T-helper 1 cell treated with Interleukin-12 subunit alpha and Interleukin-12 subunit beta and Interleukin-4 antibody, amounts not matched to agents 30 μg/mL and 1 μg/mL, for 36 hours (primary cell): ENCODE data around the gene GPR39.

Source experiments
- H3K27ac Mint-ChIP-seq: one replicate; pipeline ENCODE4 v1.8.0; 2021; ENCODE audit warnings: mild to moderate bottlenecking, mixed read lengths
- H3K27me3 Mint-ChIP-seq: one replicate; pipeline ENCODE4 v1.8.0; 2021; ENCODE audit warnings: low read depth, mixed read lengths
- H3K36me3 Mint-ChIP-seq: one replicate; pipeline ENCODE4 v1.8.0; 2021; ENCODE audit warnings: low read depth, mixed read lengths
- H3K4me1 Mint-ChIP-seq: one replicate; pipeline ENCODE4 v1.8.0; 2021; ENCODE audit warnings: low read depth, mixed read lengths
- H3K4me3 Mint-ChIP-seq: one replicate; pipeline ENCODE4 v1.8.0; 2021; ENCODE audit warnings: mild to moderate bottlenecking, moderate library complexity, mixed read lengths
- H3K9me3 Mint-ChIP-seq: one replicate; pipeline ENCODE4 v1.8.0; 2021; ENCODE audit warnings: mixed read lengths

GPR39 gene

DNA sequence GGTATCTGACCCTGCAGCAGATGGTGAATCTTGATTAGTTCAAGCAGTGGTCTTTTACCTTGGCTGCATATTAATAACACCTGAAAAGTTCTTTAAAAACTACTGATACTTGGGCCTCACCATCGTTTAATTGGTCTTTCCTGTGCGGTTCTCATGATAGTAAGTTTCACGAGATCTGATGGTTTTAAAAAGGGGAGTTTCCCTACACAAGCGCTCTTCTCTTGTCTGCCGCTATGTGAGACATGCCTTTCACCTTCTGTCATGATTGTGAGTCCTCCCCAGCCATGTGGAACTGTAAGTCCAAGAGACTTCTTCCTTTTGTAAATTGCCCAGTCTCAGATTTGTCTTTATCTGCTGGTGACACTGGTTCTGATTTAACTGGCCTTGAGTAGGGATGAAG, 151.1 kb downstream of the GPR39 start:
- Mint-ChIP-seq H3K27ac (no peak overlapping the region), H3K27me3 (no peaks in the 10 kb centered on the region), H3K4me3 (no peak overlapping the region), H3K36me3 (no peaks in the 10 kb centered on the region), H3K9me3 (peaks cover 10% of the 10 kb centered on the region), H3K4me1 (no peaks in the 10 kb centered on the region)

DNA sequence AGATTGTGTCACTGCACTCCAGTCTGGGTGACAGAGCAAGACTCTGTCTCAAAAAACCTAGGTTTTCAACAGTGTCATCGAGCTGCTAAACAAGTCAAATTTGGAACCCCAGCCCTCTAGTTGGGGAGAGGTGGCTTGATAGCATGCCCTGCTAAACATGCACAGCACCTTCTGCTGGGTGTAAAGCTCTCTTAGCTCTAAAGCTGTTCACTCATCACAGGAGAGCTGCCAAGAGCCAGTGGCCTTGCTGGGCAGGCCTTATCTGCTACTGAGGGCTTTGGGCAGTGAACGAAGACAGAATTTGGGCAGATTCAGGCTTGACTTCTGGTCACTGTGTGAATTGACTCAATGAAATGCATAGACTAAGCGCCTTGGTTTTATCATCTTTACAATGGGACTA, 152.1 kb downstream of the GPR39 start:
- Mint-ChIP-seq H3K36me3 (no peaks in the 10 kb centered on the region), H3K4me1 (no peaks in the 10 kb centered on the region), H3K27me3 (no peaks in the 10 kb centered on the region), H3K27ac (no peak overlapping the region), H3K4me3 (no peak overlapping the region), H3K9me3 (peaks cover 10% of the 10 kb centered on the region)

DNA sequence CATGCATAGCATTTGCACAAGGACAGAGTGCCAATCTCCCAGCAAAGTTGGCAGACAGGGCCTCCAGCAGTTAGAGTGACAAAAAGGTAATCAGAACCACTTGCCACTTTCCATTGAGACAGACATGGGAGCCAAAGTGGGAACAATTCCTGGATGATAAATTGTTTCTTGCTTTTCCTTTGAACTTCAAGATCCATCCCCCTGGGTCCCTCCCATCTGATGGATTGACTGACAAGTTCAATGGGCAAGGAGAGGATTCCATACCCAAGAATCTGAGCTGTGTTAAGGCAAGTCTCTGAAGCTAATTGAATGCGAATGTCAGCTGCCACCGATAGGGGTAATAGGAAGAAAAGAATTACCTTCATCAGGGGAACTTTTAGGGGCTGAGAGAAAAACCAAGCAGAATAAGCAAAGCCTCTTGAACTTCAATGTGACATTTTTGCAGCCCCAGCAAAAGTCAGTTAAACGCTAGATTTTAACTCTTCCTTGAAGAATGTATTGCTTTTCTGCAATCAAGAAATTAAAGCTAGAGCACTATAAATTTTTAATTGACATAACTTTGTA, 156.9 kb downstream of the GPR39 start:
- H3K27ac Mint-ChIP-seq = no peak overlapping the region
- no peak overlapping the region for H3K4me3 Mint-ChIP-seq
- no peaks in the 10 kb centered on the region for H3K36me3 Mint-ChIP-seq
- no peaks in the 10 kb centered on the region for H3K9me3 Mint-ChIP-seq
- H3K4me1 Mint-ChIP-seq = no peaks in the 10 kb centered on the region
- H3K27me3 Mint-ChIP-seq = no peaks in the 10 kb centered on the region

DNA sequence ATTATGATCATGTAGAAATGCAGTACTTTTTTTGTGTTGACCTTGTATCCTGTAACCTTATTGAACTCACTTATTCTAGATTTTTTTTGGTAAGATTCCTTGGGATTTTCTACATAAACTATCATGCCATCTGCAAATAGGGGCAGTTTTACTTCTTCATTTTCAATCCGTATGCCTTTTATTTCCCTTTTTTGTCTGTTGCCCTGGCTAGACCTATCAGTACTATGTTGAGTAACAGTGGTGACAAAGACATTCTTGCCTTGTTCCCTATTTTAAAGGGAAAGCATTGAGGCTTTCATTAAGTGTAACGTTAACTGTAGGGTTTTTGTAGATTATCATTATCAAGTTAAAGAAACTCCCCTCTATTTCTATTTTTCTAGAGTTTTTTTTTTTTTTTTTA, 161.1 kb downstream of the GPR39 start:
- H3K36me3 Mint-ChIP-seq = no peaks in the 10 kb centered on the region
- no peak overlapping the region for H3K27ac Mint-ChIP-seq
- no peaks in the 10 kb centered on the region for H3K4me1 Mint-ChIP-seq
- no peaks in the 10 kb centered on the region for H3K27me3 Mint-ChIP-seq
- H3K4me3 Mint-ChIP-seq = no peak overlapping the region
- no peaks in the 10 kb centered on the region for H3K9me3 Mint-ChIP-seq

DNA sequence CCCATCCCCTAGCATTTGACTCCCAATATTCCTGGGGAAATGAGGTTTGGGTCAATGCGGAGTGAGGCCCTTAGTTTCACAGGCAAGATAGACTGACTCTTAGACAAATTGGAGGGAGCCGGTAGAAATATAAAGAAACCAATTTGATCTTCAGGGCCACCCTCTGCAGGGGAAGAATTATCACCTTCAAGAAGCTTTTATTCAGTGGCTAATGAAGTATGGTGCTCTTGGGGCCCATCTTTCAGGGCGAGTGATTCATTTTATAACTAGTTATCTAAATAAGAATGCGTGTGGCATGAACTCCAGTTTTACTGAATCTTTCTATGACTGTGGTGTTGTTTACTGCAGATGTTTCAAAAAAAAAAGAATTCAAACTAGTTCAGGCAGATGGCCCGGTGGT, 165.0 kb downstream of the GPR39 start:
- no peaks in the 10 kb centered on the region for H3K36me3 Mint-ChIP-seq
- no peaks in the 10 kb centered on the region for H3K4me1 Mint-ChIP-seq
- H3K27ac Mint-ChIP-seq = no peak overlapping the region
- H3K27me3 Mint-ChIP-seq = no peaks in the 10 kb centered on the region
- no peaks in the 10 kb centered on the region for H3K9me3 Mint-ChIP-seq
- H3K4me3 Mint-ChIP-seq = no peak overlapping the region

DNA sequence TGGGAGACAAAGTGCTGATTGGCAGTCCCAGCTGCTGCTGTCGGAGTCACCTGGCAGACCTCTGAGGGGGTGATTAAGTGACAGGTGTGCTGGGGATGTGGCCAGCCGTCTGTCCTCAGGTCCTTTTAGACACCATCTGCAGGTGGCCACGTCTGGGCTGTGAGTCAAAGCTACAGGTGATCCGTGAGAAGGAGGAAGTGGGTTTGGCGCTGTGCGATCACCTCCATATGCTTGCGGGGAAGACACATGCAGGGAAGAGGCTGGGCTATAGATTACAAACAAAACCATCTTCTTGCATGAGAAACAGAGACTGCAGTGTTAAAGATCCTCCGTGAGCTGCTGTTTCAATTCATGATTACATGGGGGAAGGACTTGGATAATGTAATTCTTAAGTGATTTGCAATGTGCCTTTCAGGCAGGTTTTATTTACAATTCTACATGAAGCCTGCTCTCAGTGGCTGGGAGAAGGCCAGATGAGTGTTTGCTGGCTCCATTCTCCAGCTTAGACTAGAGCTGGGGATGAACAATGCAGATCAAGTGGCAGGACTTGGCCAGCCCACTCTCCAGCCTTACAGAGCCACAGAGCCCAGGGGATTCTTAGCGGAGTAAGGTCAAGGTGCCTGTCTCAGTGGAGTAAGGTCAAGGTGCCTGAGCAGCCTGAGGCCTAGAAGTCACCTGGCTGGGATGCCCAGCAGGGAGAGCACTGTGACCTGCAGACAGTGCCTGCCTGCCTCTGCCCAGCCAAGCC, 165.6 kb downstream of the GPR39 start:
- no peaks in the 10 kb centered on the region for H3K36me3 Mint-ChIP-seq
- no peaks in the 10 kb centered on the region for H3K9me3 Mint-ChIP-seq
- no peak overlapping the region for H3K27ac Mint-ChIP-seq
- H3K4me3 Mint-ChIP-seq = no peak overlapping the region
- H3K4me1 Mint-ChIP-seq = no peaks in the 10 kb centered on the region
- no peaks in the 10 kb centered on the region for H3K27me3 Mint-ChIP-seq

DNA sequence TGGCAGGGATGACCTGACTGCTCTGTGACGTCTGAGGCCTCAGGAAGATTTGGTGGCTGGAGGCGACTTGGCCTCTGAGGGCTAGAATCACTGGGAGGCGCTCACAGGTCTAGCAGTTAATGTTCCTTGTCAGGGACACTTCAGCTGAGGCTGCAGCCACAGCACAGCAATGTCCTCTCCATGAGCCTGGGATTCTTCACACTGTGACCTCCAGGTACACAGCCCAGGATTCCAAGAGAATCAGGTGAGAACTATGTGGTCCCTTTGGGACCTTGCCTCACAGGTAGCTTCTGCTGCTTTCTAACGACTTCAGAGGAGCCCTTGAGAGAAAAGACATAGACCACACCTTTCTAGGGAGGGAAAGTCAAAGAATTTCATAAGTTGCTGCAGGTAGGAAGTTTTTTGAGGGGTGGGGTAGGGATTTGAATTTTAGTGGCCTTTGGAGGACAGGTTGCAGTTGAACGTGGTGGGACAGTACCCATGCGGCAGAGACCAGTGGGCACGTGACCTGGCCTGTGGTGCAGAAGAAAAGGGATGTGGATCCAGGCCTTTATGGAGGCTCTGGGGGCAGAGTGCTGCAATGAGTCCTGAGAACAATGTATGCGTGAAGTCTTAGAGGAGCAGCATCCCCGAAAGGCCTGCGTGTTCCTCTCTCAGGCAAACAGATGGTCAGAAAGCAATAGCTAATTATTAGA, 167.2 kb downstream of the GPR39 start:
- Mint-ChIP-seq H3K27ac (no peak overlapping the region), H3K27me3 (no peaks in the 10 kb centered on the region), H3K4me1 (no peaks in the 10 kb centered on the region), H3K36me3 (no peaks in the 10 kb centered on the region), H3K9me3 (no peaks in the 10 kb centered on the region), H3K4me3 (no peak overlapping the region)

DNA sequence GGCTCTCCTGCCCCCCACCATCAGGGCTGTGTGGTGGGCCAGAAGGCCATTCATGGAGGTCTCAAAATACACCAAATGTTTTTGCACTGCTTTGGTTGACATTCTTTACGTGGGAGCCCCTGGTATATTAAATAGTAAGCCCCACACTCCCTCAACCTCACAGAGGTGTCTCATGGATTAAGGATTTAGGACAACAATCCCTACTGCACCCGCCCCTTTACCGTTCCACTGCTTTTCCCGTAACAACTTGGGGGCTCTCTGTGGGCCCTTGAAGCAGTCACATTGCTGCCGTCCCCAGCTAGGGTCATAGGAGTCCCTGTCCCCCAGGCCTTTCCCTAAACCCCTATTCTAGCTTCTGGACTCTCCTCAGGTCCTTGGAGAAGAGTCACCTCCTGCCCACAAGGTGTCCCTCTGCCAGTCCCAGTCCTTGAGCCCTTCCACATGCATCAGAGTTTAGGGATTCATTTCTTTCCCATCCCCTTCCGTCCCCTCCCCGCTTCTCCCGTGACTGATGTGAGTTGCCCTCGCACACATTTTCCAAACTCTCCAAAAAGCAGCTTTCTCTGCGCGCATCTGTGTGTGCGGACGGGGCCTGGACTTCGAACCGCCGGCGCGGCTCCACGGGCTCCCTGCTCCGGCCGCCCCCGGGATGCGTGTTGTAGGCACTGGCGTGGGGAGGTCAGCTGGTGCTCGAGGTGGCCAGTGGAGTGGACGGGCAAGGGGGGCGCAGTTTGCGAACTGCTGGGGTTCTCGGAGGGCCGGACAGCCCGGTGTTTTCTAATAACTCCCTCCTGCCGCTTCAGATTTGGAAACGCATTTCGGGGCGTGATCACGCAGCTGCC, 168.6 kb downstream of the GPR39 start:
- Mint-ChIP-seq H3K9me3 (no peaks in the 10 kb centered on the region), H3K27ac (no peak overlapping the region), H3K4me1 (no peaks in the 10 kb centered on the region), H3K36me3 (no peaks in the 10 kb centered on the region), H3K27me3 (no peaks in the 10 kb centered on the region), H3K4me3 (no peak overlapping the region)

DNA sequence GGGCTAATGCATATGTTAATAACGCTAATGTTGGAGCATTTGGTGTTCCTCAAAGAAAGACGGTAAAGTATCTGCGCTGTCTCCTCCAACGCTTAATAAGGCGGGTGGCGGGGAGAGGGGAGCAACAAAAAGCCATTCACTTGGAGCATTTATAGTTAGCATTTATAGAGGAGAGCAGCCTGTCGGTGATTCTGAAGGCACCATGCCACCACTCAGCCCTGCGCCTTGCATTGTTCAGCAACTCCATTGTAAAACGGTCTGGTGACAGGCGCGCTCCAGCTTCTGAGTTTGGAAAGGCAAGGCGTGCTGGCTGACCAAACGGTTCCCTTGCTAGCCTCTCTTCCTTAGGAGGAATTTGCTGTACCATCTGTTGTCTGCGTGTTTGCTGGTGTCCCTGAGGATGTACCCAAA, 169.5 kb downstream of the GPR39 start:
- Mint-ChIP-seq H3K36me3 (no peaks in the 10 kb centered on the region), H3K27ac (no peak overlapping the region), H3K9me3 (no peaks in the 10 kb centered on the region), H3K4me3 (no peak overlapping the region), H3K4me1 (no peaks in the 10 kb centered on the region), H3K27me3 (no peaks in the 10 kb centered on the region)

DNA sequence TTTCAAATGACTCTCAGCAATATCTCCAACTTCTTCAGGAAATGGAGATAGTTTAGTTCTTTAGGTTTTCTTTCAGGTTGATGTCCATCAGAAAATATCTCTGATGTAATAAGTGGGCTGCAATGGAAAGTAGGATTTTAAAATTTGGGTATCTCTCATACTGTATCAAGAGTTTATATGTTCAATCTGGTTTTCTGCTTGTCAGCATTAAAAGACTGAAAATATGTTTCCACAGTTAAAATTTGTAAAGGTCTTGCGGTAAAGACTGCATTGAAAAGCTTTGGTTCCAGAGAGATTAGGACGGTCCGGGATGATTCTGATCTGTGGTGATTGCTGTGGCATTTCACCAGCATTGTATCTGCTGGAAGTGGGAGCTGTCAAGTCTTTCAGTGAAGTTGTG, 170.2 kb downstream of the GPR39 start:
- no peaks in the 10 kb centered on the region for H3K36me3 Mint-ChIP-seq
- no peak overlapping the region for H3K4me3 Mint-ChIP-seq
- H3K9me3 Mint-ChIP-seq = peaks cover under 1% of the 10 kb centered on the region
- H3K4me1 Mint-ChIP-seq = no peaks in the 10 kb centered on the region
- no peaks in the 10 kb centered on the region for H3K27me3 Mint-ChIP-seq
- no peak overlapping the region for H3K27ac Mint-ChIP-seq

DNA sequence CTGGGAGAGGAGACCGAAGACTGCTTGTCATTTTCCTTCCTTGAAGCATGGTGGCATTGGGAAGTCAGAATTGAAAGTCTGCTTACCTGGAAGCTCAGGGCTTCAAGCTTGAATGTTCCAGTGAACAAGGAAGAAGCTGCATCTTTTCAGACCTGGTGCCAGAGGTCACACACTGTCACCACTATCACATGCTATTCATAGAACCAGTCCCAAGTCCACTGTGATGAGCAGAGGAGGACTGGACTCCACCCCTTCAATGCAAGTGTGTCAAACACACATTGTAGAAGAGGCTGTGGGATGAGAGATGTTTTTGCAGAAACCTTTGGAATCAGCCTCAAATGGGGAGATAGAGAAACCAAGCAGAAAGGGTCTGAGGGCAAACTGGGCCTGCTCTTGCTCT, 172.0 kb downstream of the GPR39 start:
- Mint-ChIP-seq H3K4me1 (no peaks in the 10 kb centered on the region), H3K27me3 (no peaks in the 10 kb centered on the region), H3K9me3 (peaks cover 6% of the 10 kb centered on the region), H3K4me3 (no peak overlapping the region), H3K27ac (no peak overlapping the region), H3K36me3 (no peaks in the 10 kb centered on the region)

DNA sequence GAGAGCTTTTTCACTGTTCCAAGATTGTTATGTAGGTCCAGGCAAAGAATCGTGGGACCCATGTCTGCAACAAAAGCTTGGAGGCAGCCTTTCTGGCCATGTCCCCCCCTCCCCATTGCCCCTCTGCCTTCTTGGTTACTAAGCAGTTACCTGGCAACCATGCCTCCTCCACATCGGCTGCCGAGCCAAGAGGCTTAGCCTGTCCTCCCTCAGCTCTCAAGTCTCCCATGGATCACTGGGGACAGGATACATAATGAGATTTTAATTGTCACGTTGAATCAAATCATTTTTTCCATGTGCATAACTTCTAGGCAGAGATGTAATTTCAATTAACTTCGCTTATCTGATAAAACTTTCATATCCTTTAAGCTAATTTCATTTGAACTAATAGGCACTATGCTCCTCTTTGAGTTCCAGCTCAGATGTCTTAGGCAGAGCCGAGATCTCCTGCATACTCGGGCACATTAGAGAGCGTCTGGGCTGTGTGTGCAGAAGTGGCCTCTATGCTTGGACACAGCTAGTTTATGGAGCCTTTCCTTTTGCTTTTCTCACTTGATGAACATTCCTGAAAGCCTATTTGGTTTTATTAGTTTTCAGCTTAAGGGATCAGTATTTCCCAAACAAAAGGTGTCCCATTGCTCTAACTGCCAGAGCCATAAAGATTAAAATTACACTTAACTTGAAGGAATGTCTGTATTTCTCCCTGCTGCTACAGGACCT, 172.7 kb downstream of the GPR39 start:
- Mint-ChIP-seq H3K4me3 (no peak overlapping the region), H3K9me3 (peaks cover 6% of the 10 kb centered on the region), H3K36me3 (no peaks in the 10 kb centered on the region), H3K27ac (no peak overlapping the region), H3K27me3 (no peaks in the 10 kb centered on the region), H3K4me1 (no peaks in the 10 kb centered on the region)

DNA sequence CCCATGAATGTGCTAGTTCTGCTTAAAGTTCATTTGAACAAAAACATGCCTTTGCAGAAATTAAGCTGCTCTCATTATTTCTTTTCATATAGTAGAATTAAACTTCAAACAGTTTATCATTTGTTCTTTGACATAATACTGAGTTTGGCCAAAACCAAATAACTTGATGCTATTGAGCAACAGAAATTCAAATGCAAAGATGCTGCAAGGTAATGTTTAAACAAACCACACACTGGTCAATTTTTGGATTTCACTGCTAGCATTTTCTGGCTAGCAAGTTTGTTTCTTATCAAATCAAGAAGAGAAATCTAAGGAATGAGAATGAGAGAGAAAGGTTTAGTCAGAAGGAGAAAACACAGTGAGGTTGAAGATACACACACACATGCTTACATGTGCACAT, 173.4 kb downstream of the GPR39 start:
- peaks cover 6% of the 10 kb centered on the region for H3K9me3 Mint-ChIP-seq

DNA sequence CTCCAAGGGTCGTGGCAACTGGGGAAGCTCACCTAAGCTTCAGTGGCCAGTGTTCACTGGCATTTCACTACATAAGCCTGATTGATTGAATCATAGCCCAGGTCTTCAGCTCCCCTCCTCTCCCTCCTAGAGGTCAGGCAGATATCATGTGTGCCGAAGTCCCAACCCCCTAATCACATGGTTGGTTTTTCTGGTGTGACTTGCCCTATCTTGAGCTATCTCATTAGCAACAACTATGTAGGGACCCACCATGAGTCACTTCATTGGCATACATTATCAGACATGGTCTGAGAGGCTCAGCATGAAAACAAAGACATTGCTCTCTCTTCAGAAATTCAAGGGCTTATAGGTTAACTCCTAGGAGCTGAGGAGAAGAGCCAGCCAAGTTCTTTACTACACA, 176.6 kb downstream of the GPR39 start:
- Mint-ChIP-seq H3K27me3 (no peaks in the 10 kb centered on the region), H3K36me3 (no peaks in the 10 kb centered on the region), H3K4me1 (no peaks in the 10 kb centered on the region), H3K9me3 (peaks cover 6% of the 10 kb centered on the region), H3K27ac (no peak overlapping the region), H3K4me3 (no peak overlapping the region)

More for the DNA sequence above, 173.4 kb downstream of the GPR39 start:
- Mint-ChIP-seq H3K36me3 (no peaks in the 10 kb centered on the region), H3K4me3 (no peak overlapping the region), H3K4me1 (no peaks in the 10 kb centered on the region), H3K27ac (no peak overlapping the region), H3K27me3 (no peaks in the 10 kb centered on the region)
